Osteocyte (in vitro differentiated cells): ENCODE measurements around the gene GRIK4. TPM values are rescaled to one million over a fixed set of nuclear protein-coding genes. Genes with fewer than 3 reads are reported as not detected.

Experiments
- DNase-seq: peaks from one replicate; pipeline ENCODE4 v3.0.0; 2021; ENCODE audit warnings: mixed read lengths; ENCODE audit not compliant: unreplicated experiment; ENCODE audit errors: extremely low spot score
- H3K27ac Mint-ChIP-seq: one replicate; pipeline ENCODE4 v1.8.0; 2021; ENCODE audit warnings: mild to moderate bottlenecking, mixed read lengths; ENCODE audit not compliant: unreplicated experiment
- H3K27me3 Mint-ChIP-seq: one replicate; pipeline ENCODE4 v1.8.0; 2021; ENCODE audit warnings: mixed read lengths; ENCODE audit not compliant: unreplicated experiment
- H3K36me3 Mint-ChIP-seq: one replicate; pipeline ENCODE4 v1.8.0; 2021; ENCODE audit warnings: mixed read lengths; ENCODE audit not compliant: unreplicated experiment
- H3K4me1 Mint-ChIP-seq: one replicate; pipeline ENCODE4 v1.8.0; 2021; ENCODE audit warnings: mixed read lengths; ENCODE audit not compliant: unreplicated experiment
- H3K4me3 Mint-ChIP-seq: one replicate; pipeline ENCODE4 v1.8.0; 2021; ENCODE audit warnings: mild to moderate bottlenecking, moderate library complexity, mixed read lengths; ENCODE audit not compliant: unreplicated experiment
- H3K9me3 Mint-ChIP-seq: one replicate; pipeline ENCODE4 v1.8.0; 2021; ENCODE audit warnings: mixed read lengths; ENCODE audit not compliant: unreplicated experiment
- CTCF ChIP-seq: fragments of 200-600 bp; sonication (generic); IDR thresholded peaks from 2 replicates; pipeline ENCODE4 v1.5.0; 2021; ENCODE audit warnings: antibody characterized with exemption, mild to moderate bottlenecking, moderate library complexity
- total RNA-seq: library from RNA; stranded (reverse); gene quantifications from 2 replicates; pipeline ENCODE4 v1.2.1, GENCODE V29; 2021

Gene GRIK4
- total RNA-seq, 1 donor from 2014 or later = 0.11 TPM

GRCh38 chr11:120594746-120595145 is 83.2 kb downstream of the GRIK4 start:
- TF ChIP-seq CTCF = no peak
- no peak for DNase-seq
- Mint-ChIP-seq H3K4me1 (no peaks in the 10 kb centered on the region), H3K36me3 (no peaks in the 10 kb centered on the region), H3K27me3 (peaks cover 26% of the 10 kb centered on the region), H3K4me3 (no peak overlapping the region), H3K9me3 (no peaks in the 10 kb centered on the region), H3K27ac (no peak overlapping the region)

- TF ChIP-seq CTCF = no peak
- Mint-ChIP-seq H3K27me3 (peaks cover 26% of the 10 kb centered on the region), H3K36me3 (no peaks in the 10 kb centered on the region), H3K9me3 (no peaks in the 10 kb centered on the region), H3K27ac (no peak overlapping the region), H3K4me3 (no peak overlapping the region), H3K4me1 (no peaks in the 10 kb centered on the region)
- DNase-seq = no peak
Observed at GRCh38 chr11:120595557-120595956, 84.0 kb downstream of the GRIK4 start.

- no peak for TF ChIP-seq CTCF
- Mint-ChIP-seq H3K4me3 (no peak overlapping the region), H3K27me3 (peaks cover 24% of the 10 kb centered on the region), H3K4me1 (peaks cover 1% of the 10 kb centered on the region), H3K27ac (no peak overlapping the region), H3K9me3 (no peaks in the 10 kb centered on the region), H3K36me3 (no peaks in the 10 kb centered on the region)
- DNase-seq = no peak
Observed at GRCh38 chr11:120597250-120598215, 86.0 kb downstream of the GRIK4 start.

- H3K4me3 Mint-ChIP-seq = no peak overlapping the region
- no peak for DNase-seq
- H3K9me3 Mint-ChIP-seq = no peaks in the 10 kb centered on the region
- H3K27ac Mint-ChIP-seq = no peak overlapping the region
- H3K4me1 Mint-ChIP-seq = peaks cover 1% of the 10 kb centered on the region
- no peak for TF ChIP-seq CTCF
- no peaks in the 10 kb centered on the region for H3K36me3 Mint-ChIP-seq
- H3K27me3 Mint-ChIP-seq = peaks cover 21% of the 10 kb centered on the region
Observed at GRCh38 chr11:120598517-120599257, 87.1 kb downstream of the GRIK4 start.

- peaks cover 1% of the 10 kb centered on the region for H3K4me1 Mint-ChIP-seq
- no peak overlapping the region for H3K4me3 Mint-ChIP-seq
- H3K9me3 Mint-ChIP-seq = no peaks in the 10 kb centered on the region
- H3K27me3 Mint-ChIP-seq = peaks cover 22% of the 10 kb centered on the region
- H3K27ac Mint-ChIP-seq = no peak overlapping the region
- H3K36me3 Mint-ChIP-seq = no peaks in the 10 kb centered on the region
- TF ChIP-seq CTCF = no peak
- no peak for DNase-seq
Observed at GRCh38 chr11:120599816-120600420, 88.4 kb downstream of the GRIK4 start.
